MM.1S (cell line): ENCODE data around the gene NME7.

Experiments used
- DNase-seq: peaks from one replicate; pipeline ENCODE4 v3.0.0-alpha.2; 2015
- H2AFZ ChIP-seq: fragments of 300-600 bp; sonication (generic); 2 replicates; pipeline ENCODE4 v1.6.0; 2016; ENCODE audit warnings: antibody characterized with exemption, low read length
- H3F3A ChIP-seq: fragments of 300-600 bp; sonication (generic); 2 replicates; pipeline ENCODE4 v1.6.1; 2016; ENCODE audit warnings: mild to moderate bottlenecking, antibody characterized with exemption, low read length, moderate library complexity, mixed read lengths; ENCODE audit not compliant: insufficient read depth
- H3K27ac ChIP-seq: fragments of 300-600 bp; sonication (generic); 2 replicates; pipeline ENCODE4 v1.5.1; 2016; ENCODE audit warnings: mild to moderate bottlenecking, low read length
- H3K27me3 ChIP-seq: fragments of 300-600 bp; sonication (generic); replicated peaks from 2 replicates; pipeline ENCODE4 v1.6.0; 2016; ENCODE audit warnings: low read length; ENCODE audit not compliant: insufficient read depth
- H3K36me3 ChIP-seq: fragments of 300-600 bp; sonication (generic); replicated peaks from 2 replicates; pipeline ENCODE4 v1.6.1; 2016; ENCODE audit warnings: mild to moderate bottlenecking, low read length, mixed read lengths; ENCODE audit not compliant: insufficient read depth
- H3K4me1 ChIP-seq: fragments of 300-600 bp; sonication (generic); 2 replicates; pipeline ENCODE4 v1.6.1; 2016; ENCODE audit warnings: low read length, mixed read lengths
- H3K4me2 ChIP-seq: fragments of 300-600 bp; sonication (generic); 2 replicates; pipeline ENCODE4 v1.6.0; 2016; ENCODE audit warnings: low read depth, low read length
- H3K4me3 ChIP-seq: fragments of 300-600 bp; sonication (generic); 2 replicates; pipeline ENCODE4 v1.5.1; 2016; ENCODE audit warnings: low read length, mixed read lengths
- H3K79me2 ChIP-seq: fragments of 300-600 bp; sonication (generic); 2 replicates; pipeline ENCODE4 v1.6.1; 2016; ENCODE audit warnings: mixed run types, low read length, mixed read lengths
- H3K9ac ChIP-seq: fragments of 300-600 bp; sonication (generic); 2 replicates; pipeline ENCODE4 v1.6.1; 2016; ENCODE audit warnings: low read length, mixed read lengths
- H3K9me2 ChIP-seq: fragments of 300-600 bp; sonication (generic); replicated peaks from 2 replicates; pipeline ENCODE4 v1.6.1; 2016; ENCODE audit warnings: mild to moderate bottlenecking, low read length, mixed read lengths; ENCODE audit not compliant: insufficient read depth
- H3K9me3 ChIP-seq: fragments of 300-600 bp; sonication (generic); replicated peaks from 2 replicates; pipeline ENCODE4 v1.6.1; 2016; ENCODE audit warnings: mild to moderate bottlenecking, low read length, mixed read lengths; ENCODE audit not compliant: insufficient read depth
- H4K20me1 ChIP-seq: fragments of 300-600 bp; sonication (generic); 2 replicates; pipeline ENCODE4 v1.6.1; 2016; ENCODE audit warnings: mild to moderate bottlenecking, low read length, moderate library complexity, mixed read lengths; ENCODE audit not compliant: insufficient read depth
- EZH2 ChIP-seq: fragments of 300-600 bp; sonication (generic); optimal IDR thresholded peaks from 2 replicates; pipeline ENCODE3; 2017; ENCODE audit warnings: low read depth, mild to moderate bottlenecking, antibody characterized with exemption, low read length, mixed read lengths
- EZH2phosphoT487 ChIP-seq: fragments of 300-600 bp; sonication (generic); IDR thresholded peaks from 2 replicates; pipeline ENCODE4 v1.6.1; 2018; ENCODE audit warnings: antibody characterized with exemption, low read length
- TF ChIP-seq, protein P1 (sequence below): fragments of 300-600 bp; sonication (generic); IDR thresholded peaks from 2 replicates; pipeline ENCODE4 v1.5.1; 2016; ENCODE audit warnings: antibody characterized with exemption, low read length, mixed read lengths

NME7 gene

DNA sequence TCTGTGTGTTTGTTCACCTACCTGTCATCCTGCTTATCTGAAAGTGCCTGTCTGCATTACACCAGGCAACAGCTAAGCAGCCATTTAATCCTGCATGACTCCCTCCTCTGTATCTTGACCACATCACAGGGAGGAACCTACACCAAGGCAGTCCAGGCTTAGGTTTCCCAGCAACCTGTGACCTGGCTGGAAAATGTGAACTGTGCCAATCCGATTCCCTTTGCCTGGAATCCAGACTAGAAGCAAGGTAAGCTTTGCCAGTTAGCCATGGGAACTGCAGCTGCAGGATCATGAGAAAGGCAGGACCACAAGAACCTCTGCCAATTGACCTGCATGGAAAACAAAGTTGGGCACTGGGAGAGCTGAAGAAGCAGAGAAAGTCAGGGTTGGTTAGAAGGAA, 267.4 kb downstream of the NME7 start:
- Histone ChIP-seq H3F3A (no peaks in the 10 kb centered on the region), H3K36me3 (no peaks in the 10 kb centered on the region), H2AFZ (no peak overlapping the region), H3K27me3 (peaks cover 13% of the 10 kb centered on the region; the same call in 1 of the 2 replicates), H4K20me1 (no peaks in the 10 kb centered on the region), H3K9me2 (no peaks in the 10 kb centered on the region), H3K27ac (no peak overlapping the region), H3K9me3 (no peaks in the 10 kb centered on the region), H3K4me3 (no peak overlapping the region), H3K9ac (no peak overlapping the region), H3K4me2 (no peak overlapping the region), H3K79me2 (no peaks in the 10 kb centered on the region), H3K4me1 (no peaks in the 10 kb centered on the region)
- DNase-seq: no peak
- no peak for TF ChIP-seq EZH2
- TF ChIP-seq, protein P1, sequence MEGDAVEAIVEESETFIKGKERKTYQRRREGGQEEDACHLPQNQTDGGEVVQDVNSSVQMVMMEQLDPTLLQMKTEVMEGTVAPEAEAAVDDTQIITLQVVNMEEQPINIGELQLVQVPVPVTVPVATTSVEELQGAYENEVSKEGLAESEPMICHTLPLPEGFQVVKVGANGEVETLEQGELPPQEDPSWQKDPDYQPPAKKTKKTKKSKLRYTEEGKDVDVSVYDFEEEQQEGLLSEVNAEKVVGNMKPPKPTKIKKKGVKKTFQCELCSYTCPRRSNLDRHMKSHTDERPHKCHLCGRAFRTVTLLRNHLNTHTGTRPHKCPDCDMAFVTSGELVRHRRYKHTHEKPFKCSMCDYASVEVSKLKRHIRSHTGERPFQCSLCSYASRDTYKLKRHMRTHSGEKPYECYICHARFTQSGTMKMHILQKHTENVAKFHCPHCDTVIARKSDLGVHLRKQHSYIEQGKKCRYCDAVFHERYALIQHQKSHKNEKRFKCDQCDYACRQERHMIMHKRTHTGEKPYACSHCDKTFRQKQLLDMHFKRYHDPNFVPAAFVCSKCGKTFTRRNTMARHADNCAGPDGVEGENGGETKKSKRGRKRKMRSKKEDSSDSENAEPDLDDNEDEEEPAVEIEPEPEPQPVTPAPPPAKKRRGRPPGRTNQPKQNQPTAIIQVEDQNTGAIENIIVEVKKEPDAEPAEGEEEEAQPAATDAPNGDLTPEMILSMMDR: no peak

DNA sequence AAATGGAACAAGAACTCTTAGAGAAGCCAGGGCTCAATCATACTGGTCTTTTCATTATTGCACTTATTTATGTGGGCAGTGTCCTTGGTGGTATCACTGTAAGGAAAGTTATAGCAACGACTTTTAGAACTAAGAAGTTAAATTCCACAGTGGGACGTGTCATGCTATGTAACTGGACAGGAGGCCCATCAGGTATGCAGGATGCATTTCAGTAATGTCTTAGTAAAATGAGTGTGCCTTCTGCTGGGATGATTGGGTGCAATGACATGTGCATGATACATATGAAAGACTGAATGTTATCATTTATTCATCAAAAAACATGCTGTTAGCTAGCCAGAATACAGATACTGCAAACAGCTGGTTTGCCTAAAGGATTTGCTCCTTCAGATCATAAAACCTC, 268.0 kb downstream of the NME7 start:
- Histone ChIP-seq H2AFZ (no peak overlapping the region), H3K9ac (no peak overlapping the region), H3K36me3 (no peaks in the 10 kb centered on the region), H4K20me1 (no peaks in the 10 kb centered on the region), H3K4me2 (no peak overlapping the region), H3K9me3 (no peaks in the 10 kb centered on the region), H3F3A (no peaks in the 10 kb centered on the region), H3K79me2 (no peaks in the 10 kb centered on the region), H3K9me2 (no peaks in the 10 kb centered on the region), H3K4me1 (no peaks in the 10 kb centered on the region), H3K4me3 (no peak overlapping the region), H3K27me3 (0 out of 2 replicates have a peak, but pooled peaks cover 8% of the 10 kb centered on the region), H3K27ac (no peak overlapping the region)
- no peak for DNase-seq
- TF ChIP-seq, protein P1: no peak
- TF ChIP-seq EZH2phosphoT487 (no peak), EZH2 (no peak)

DNA sequence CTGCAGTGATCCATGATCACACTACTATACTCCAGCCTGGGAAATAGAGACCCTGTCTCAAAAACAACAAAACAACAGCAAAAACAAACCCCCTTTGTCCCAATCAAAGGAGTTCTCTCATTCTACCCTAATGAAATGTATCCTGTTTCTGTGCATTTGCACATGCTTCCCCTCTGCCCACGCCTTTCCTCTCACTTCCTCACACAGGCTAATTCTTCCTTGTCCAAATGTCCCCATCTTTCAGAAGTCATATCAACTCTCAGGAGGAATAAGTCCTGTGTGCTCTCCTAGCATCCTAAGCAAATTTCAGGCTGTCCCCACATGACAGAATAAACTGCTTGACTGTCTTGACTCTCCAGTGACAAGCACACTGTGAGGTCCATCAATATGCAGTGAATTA, 269.2 kb downstream of the NME7 start:
- Histone ChIP-seq H3K9me3 (no peaks in the 10 kb centered on the region), H4K20me1 (no peaks in the 10 kb centered on the region), H3K4me1 (no peaks in the 10 kb centered on the region), H3K4me3 (no peak overlapping the region), H3K27me3 (no peaks in the 10 kb centered on the region), H3K36me3 (no peaks in the 10 kb centered on the region), H3K9me2 (no peaks in the 10 kb centered on the region), H2AFZ (no peak overlapping the region), H3K79me2 (no peaks in the 10 kb centered on the region), H3K27ac (no peak overlapping the region), H3F3A (no peaks in the 10 kb centered on the region), H3K9ac (no peak overlapping the region), H3K4me2 (no peak overlapping the region)
- no peak for TF ChIP-seq EZH2
- TF ChIP-seq EZH2phosphoT487: no peak
- TF ChIP-seq, protein P1: no peak
- DNase-seq: no peak
